Measurements from ENCODE around the gene CGB7.

DNA sequence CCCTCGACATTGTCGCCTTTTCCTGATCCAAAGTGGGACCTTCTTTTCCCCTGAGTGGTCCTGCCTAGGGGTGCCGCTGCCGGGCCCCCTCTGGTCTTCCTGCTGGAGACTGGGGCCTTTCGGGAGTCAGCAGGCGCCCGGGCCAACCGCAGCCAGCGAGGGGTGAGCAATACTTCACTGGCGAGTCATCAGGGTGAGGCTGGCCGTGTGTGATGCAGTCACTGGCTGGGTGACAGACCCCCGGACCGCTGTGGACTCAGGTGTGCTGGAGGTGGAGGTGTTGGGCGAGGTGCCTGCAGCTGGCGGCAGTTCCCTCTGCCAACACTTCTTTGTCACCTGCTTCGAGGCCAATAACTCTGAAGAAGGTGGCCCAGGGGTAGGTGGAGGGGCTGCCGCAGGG lies 15.4 kb downstream of the CGB7 start:
- TF ChIP-seq, protein P1, sequence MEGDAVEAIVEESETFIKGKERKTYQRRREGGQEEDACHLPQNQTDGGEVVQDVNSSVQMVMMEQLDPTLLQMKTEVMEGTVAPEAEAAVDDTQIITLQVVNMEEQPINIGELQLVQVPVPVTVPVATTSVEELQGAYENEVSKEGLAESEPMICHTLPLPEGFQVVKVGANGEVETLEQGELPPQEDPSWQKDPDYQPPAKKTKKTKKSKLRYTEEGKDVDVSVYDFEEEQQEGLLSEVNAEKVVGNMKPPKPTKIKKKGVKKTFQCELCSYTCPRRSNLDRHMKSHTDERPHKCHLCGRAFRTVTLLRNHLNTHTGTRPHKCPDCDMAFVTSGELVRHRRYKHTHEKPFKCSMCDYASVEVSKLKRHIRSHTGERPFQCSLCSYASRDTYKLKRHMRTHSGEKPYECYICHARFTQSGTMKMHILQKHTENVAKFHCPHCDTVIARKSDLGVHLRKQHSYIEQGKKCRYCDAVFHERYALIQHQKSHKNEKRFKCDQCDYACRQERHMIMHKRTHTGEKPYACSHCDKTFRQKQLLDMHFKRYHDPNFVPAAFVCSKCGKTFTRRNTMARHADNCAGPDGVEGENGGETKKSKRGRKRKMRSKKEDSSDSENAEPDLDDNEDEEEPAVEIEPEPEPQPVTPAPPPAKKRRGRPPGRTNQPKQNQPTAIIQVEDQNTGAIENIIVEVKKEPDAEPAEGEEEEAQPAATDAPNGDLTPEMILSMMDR (IDR thresholded peaks at IDR 0.05 in 8 of 11, conservative IDR thresholded peaks at IDR 0.05 in 3 of 11) = no peak
- TF ChIP-seq POLR2AphosphoS5 (IDR thresholded peaks at IDR 0.05) = no peak
